HCT116 (cell line): Measurements from ENCODE around the gene SIK3.

Source experiments
- CTCF ChIP-seq, 3 experiments: fragments of 200-600 bp in 1 of 3; sonication (generic) in 1 of 3; IDR thresholded peaks in 2 of 3; conservative IDR thresholded peaks in 1 of 3; 2 replicates each; pipeline ENCODE4 v1.5.1; 2012 to 2017; ENCODE audit warnings: low read depth in 2 of 3, low read length in 2 of 3, antibody characterized with exemption in 1 of 3, borderline replicate concordance in 1 of 3, control low read depth in 1 of 3, mild to moderate bottlenecking in 1 of 3, mixed read lengths in 1 of 3, mixed run types in 1 of 3, moderate library complexity in 1 of 3; ENCODE audit not compliant: insufficient read depth in 1 of 3
- EZH2 ChIP-seq: fragments of 200-600 bp; sonication (generic); IDR thresholded peaks from 2 replicates; pipeline ENCODE4 v1.6.1; 2017; ENCODE audit warnings: antibody characterized with exemption, mixed run types
- JUND ChIP-seq: IDR thresholded peaks from 2 replicates; pipeline ENCODE4 v1.6.1; 2012
- POLR2A ChIP-seq: IDR thresholded peaks from 2 replicates; pipeline ENCODE4 v1.7.0; 2011; ENCODE audit warnings: borderline replicate concordance; ENCODE audit not compliant: insufficient read depth, insufficient read length; ENCODE audit errors: extremely low read depth

GRCh38 chr11:117090111-117090706 is 8.0 kb downstream of the SIK3 start:
- peak; percentile 39 for TF ChIP-seq JUND
- no peak for TF ChIP-seq CTCF (IDR thresholded peaks at IDR 0.05 in 2 of 3, conservative IDR thresholded peaks at IDR 0.05 in 1 of 3; ENCODE audit: borderline replicate concordance in 1 of 3, insufficient read depth in 1 of 3, low read depth in 2 of 3, low read length in 2 of 3)
- TF ChIP-seq POLR2A = no peak
- no peak for TF ChIP-seq EZH2
